GM18520 (cell line): ENCODE measurements around the gene KCNK18.

Source experiments
- ATAC-seq: cut with Tn5 transposase; IDR thresholded peaks from one replicate; pipeline ENCODE4 v1.9.1; 2021; ENCODE audit not compliant: unreplicated experiment

The KCNK18 gene

GRCh38 chr10:117250411-117250810, 53.1 kb downstream of the KCNK18 start:
- ATAC-seq = no peak

GRCh38 chr10:117253908-117254307, 56.6 kb downstream of the KCNK18 start:
- ATAC-seq = no peak

DNA sequence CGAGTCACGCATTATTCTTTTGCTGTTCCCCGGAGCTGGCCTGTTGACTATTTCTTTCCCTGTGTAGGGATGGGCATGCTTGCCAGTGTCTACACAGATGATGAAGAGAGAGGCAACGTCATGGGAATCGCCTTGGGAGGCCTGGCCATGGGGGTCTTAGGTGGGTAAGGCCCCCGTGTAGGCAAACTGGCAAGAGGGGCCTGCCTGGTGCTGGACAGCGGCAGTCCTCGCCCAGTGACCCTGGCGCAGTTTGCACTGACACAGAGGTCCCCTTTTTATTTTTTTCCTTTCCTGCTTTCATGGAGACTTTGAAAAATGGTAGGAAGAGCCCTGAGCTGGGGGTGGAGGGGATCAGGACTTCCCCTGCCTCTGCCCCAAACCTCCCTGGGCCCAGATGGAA, 57.0 kb downstream of the KCNK18 start:
- ATAC-seq = no peak

DNA sequence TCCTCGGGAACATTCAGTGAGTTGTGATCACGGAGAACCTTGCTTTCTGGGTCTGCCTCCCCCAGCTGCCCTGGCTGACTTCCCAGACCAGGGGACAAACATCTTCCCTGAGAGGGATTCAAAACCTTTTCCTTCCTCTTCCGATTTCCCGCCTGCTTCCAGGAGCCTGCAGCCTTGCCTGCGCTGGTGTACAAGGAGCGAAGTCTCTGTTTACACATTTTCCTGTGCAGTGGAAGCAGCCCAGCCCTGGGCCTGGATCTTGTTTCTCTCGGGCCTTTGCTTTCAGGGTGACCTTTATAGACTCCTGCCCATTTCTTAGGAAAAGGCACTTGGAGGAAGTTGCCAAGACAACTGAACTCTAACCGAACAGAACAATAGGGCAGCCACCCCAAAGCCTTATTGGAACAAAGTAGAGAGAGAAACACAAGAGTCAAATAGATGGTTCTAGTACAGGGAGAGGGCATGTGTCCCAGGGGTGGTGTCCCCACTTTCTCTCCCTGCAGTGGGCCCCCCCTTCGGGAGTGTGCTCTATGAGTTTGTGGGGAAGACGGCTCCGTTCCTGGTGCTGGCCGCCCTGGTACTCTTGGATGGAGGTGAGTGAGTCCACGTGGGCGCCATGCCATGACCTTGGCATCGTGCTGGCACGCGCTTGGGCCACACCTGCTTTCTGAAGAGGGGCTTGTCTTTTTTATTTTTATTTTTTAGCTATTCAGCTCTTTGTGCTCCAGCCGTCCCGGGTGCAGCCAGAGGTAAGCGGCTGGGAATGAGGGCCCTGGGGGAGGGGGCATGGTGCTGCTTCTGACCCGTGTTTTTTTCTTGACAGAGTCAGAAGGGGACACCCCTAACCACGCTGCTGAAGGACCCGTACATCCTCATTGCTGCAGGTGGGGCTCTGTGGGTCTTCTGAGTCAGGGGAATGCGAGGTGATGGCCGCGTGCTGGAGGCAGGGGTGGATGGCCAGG, 57.8 kb downstream of the KCNK18 start:
- ATAC-seq = no peak

- ATAC-seq = no peak
Measured at GRCh38 chr10:117255835-117256460, 58.7 kb downstream of the KCNK18 start.

- ATAC-seq = no peak
Measured at GRCh38 chr10:117256910-117257309, 59.6 kb downstream of the KCNK18 start.

DNA sequence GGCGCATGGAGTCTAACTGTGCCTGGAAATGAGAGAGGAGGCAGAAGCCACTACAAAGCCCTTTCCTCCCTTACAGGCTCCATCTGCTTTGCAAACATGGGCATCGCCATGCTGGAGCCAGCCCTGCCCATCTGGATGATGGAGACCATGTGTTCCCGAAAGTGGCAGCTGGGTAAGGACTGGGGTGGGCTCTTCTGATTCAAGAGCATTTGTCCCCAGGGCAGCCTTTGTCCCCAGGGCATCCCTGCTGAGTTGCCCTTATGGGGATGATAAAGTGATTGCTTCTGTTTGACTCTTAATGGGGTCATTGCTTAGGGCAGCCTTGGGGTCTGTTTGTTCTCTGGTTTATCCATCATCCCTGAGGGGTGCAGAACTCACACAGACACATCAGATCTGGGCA, 60.4 kb downstream of the KCNK18 start:
- no peak for ATAC-seq

GRCh38 chr10:117259279-117259678, 62.0 kb downstream of the KCNK18 start:
- ATAC-seq = no peak
